Left lobe of liver (tissue), 2 donors: ENCODE data around the gene TMEM106C. TPM values are rescaled to one million over a fixed set of nuclear protein-coding genes. Genes with fewer than 3 reads are reported as not detected.

Source experiments
- ATAC-seq: fragments of 200-7000 bp; cut with Tn5 transposase; one replicate; pipeline ENCODE4 v1.9.1; 2020; ENCODE audit warnings: mild to moderate bottlenecking, moderate library complexity
- DNase-seq: peaks from one replicate; pipeline ENCODE4 v3.0.0-alpha.2; 2020; ENCODE audit warnings: low spot score
- total RNA-seq: library from RNA; stranded (reverse); gene quantifications from one replicate; pipeline ENCODE4 v1.2.1, GENCODE V29; 2021
- donor health status: DM: no; HTN: no; CAD: no; lungs with moderate emphysema.
- donor health status: DM: no; HTN: yes; CAD: no.

Gene TMEM106C, protein sequence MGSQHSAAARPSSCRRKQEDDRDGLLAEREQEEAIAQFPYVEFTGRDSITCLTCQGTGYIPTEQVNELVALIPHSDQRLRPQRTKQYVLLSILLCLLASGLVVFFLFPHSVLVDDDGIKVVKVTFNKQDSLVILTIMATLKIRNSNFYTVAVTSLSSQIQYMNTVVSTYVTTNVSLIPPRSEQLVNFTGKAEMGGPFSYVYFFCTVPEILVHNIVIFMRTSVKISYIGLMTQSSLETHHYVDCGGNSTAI
- 14.8 TPM for total RNA-seq

DNA sequence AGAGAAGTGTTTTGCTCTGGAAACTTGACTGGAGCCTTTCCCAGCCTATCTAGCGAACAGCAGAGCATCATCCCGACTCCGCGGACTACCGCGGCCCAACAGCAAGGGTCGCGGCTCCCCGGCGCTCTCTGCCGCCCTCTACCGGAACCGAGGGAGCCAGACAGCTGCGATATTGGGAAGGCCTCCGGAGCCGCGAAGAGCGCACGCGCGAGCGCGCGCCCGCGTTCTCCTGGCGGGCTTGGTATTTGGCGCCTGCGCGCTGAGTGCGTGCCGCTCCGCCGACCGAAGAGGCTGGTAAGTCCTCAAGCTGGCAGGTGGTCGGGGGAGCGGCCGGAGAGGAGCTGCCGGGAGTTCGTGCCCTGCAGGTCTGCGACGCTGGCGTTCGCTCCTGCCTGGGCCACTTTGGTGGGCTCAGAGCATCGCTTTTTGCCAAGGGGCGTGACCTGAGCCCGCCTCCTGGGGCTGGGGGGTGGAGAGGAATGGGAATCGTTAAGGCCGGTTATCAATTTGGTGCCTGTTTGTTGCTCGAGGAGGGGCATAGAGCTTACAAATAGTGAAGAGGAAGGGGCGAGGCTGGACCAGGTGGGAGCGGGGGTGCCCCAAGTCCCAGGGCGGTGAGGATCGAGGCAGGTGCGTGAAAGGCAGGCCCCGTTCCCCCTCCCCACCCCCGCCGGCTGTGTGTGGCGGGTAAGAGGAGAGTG, at the start of gene TMEM106C:
Gene TMEM106C (plus strand): TSS at position 257 of the 701 bp plus-strand sequence. CDS start 641 bp downstream, outside the sequence.
- peak; percentile 93 for DNase-seq
- ATAC-seq = peak; percentile 99

DNA sequence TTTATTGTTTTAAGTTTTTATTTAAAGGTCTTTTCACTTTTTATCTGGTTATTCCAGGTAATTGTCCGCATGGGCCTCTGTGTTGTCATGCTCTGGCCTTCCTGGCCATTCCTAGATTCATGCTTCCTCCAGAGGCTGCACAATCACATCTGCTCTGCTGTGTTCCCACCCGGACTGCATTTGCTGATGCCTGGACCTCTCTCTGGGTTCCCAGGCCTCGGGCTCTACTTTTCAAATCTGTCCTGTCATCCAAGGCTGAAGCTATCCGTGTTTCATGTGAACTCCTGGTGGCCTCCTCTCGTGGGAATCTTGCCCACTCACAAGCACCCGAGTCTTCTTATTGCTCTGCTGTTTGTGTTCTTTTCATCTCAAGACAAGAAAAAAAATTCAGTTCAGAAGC, 42.5 kb upstream of the TMEM106C start:
- no peak for ATAC-seq
- no peak for DNase-seq

DNA sequence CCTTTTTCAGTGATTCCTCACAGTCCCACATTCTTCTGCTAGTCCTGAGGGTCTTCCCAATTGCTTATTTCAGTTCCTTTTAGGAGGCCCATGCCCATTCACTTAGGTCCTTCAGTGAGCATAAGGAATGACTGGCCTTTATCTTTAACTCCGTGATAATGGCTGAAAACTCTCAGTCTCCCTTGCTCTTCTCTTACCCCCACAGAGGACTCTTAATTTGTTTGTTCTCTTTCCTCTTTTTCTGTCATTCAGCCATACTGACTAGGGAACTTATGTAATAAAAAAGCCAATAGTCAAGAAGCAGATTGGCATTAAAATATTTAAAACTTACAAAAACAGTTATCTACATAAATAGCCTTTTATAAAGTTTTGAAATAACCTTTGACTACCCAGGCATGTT, 41.5 kb upstream of the TMEM106C start:
- DNase-seq (no peak), ATAC-seq (no peak)

DNA sequence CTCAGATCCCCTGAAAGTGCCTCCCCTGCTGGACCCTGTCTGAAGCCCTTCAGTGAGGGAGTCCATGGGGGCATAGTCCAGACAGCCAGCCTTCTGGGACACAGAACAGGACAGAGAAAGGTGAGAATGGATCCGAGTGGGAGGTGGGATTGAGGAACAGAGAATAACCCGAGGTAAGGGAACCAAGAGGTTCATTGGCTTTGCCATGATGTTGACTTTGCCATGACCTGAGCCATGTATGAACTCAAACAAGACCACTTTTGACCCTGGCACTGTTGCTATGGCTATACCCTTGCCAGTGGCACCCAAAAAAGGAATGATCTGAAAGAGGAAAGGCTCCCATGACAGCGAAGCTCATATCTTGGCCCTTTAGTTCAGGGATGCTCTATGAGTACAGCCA, 36.0 kb upstream of the TMEM106C start:
- DNase-seq = no peak
- ATAC-seq = no peak

DNA sequence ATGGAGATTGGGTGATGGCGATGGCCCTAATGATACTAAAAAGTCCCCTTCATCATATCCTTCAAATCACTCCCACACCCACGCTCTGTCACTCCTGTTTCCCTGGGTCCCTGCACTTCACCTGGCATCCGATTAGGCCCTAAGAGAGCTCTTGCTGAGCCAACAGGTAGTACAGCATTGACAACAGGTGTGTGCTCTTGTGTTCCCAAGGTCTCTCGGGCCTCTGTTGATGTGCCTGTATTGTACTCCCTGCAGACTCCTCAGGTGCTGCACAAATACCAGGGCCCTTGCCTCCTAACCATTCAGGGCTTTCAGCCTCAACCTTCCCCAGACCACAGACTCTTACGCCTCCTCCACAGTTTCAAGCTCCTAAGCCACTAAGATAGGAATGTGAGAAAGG, 32.8 kb upstream of the TMEM106C start:
- DNase-seq = no peak
- no peak for ATAC-seq

DNA sequence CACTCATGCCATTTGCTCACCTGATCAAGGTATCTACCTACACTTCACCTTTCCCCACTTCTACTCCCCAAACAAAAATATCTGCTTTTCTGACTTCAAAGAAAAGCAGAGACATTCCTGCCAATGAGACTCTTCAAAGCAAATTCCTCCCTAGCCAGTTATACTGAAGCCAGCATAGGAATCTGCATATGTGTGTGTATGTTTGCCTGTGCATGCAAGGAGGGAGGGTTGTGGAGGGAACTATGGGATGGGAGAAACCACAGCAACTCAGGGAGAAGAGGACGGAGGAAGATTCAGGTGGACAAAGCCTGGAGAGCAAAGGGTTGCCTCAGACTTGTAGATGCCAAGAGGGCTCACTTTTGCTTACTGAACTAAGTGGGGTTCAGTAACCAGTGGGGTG, 32.2 kb upstream of the TMEM106C start:
- ATAC-seq (no peak), DNase-seq (no peak)

DNA sequence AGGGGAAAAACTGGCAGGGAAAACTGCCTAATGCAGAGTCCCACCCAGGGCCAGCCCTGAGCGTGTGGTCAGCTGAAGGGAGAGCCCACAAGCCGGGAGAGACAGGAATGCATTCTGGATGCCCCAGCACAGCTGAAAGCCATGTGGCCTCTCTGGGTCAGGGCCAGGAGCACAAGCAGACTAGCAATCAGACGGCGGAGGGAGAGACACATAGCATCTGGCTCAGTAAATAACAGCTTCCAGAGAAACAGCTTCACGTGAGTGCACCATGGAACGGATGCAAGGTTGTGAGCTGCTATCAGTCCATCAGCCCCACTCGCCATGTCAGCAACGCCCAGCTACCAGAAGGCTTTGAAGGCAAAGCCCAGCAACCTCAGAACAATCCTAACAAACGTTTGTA, 28.2 kb upstream of the TMEM106C start:
- ATAC-seq (no peak), DNase-seq (no peak)

DNA sequence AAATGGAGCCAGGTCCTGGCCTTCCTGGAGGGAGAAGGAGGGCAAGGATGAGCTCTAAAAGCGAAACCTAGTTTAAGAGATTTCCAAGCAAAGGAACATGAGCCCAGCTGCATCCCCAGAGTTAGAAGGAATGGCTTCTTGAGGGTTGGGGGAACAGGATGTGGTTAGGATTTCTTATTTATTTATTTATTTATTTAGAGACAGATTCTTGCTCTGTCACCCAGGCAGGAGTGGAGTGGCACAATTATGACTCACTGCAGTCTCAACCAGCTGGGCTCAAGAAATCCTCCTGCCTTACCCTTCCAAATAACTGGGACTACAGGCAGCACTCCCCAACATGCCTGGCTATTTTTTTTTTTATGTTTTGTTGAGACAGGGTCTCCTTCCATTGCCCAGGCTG, 25.3 kb upstream of the TMEM106C start:
- DNase-seq (no peak), ATAC-seq (no peak)

DNA sequence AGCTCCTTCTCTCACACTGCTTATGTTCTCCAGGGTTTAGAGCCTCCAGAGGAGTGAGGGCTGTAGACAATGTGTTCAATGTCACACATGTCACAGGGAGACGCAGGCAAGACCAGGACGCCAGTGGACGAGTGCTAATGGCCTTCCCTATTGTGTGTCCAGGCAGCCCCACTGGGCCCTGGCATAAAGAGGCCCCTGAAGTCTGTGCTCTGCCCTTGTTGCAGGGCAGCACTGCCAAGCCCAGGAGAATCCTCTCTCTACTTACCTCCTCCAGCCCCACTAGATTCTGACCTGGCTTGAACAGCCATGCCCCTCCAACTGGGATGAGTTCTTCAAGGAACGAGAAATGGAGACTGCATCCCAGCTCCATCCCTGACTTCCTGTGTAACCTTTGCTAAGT, 24.8 kb upstream of the TMEM106C start:
- DNase-seq (no peak), ATAC-seq (no peak)

DNA sequence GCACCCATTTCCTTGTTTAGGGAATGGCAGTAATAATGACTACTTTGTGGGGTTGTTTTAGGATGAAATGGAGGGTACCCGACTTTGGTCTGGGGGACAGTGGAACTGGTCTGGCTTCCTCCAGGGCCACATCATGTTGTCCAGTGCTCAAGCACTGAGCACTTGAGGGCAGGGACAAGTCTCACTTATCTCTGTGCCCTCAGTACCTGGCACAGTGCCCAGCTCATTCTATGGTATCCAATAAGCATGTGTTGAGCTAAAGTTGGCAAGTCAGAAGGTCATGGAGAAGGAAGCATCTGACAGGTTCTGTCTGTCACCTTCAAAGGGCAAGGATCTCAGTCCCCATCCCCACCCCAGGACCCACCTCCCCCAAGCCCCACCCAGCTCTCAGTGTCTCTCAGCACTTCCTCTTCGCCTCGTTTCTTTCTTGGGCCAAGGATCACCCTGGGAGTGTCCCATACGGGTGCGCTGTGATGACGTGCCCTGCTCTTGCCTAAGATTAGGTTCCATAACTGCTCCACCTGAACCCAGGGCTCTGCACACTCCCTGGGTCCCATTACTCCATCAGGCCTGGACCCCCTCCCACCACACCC, 24.3 kb upstream of the TMEM106C start:
- DNase-seq (no peak), ATAC-seq (no peak)

DNA sequence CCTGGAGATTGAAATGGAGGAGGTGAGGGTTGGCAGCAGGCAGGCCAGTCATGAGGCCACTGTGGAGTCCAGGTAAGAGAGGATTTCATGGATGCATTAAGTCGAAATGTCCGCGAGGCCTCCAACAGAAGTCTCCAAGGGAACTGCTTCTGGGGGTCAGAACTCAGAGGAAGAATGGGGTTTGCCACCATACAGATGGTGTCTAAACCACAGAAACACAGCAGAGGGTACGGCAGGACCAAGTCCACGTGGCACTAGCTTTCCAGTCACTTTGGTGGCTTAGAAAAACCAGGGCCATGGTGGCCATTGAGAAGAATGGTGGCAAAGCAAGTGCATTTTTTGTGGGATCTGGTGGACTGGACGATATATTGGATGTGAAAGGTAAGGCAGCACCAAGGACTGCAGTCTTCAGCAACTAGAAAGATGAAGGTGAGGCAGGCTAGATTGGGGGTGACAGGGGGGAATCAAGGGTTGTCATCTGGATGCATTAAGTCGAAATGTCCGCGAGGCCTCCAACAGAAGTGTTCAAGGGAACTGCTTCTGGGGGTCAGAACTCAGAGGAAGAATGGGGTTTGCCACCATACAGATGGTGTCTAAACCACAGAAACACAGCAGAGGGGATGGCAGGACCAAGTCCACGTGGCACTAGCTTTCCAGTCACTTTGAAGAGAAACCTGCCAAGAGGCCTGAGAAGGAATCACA, 22.5 kb upstream of the TMEM106C start:
- ATAC-seq = no peak
- no peak for DNase-seq

DNA sequence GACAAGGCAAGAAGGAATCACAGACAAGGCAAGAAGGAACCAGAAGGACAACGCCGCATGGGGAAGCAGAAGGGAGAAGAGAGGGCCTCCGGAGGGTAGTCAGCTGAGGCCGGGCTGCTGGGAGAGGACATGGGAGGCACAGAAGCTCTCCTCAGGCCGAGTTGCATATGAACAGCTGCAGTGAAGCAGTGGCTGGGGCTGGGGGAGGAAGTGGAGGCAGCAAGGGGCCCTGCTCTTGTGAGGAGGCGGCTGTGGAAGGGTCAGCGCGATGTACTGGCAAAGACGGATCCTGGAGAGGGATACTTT, 22.0 kb upstream of the TMEM106C start:
- DNase-seq = no peak
- ATAC-seq = no peak

DNA sequence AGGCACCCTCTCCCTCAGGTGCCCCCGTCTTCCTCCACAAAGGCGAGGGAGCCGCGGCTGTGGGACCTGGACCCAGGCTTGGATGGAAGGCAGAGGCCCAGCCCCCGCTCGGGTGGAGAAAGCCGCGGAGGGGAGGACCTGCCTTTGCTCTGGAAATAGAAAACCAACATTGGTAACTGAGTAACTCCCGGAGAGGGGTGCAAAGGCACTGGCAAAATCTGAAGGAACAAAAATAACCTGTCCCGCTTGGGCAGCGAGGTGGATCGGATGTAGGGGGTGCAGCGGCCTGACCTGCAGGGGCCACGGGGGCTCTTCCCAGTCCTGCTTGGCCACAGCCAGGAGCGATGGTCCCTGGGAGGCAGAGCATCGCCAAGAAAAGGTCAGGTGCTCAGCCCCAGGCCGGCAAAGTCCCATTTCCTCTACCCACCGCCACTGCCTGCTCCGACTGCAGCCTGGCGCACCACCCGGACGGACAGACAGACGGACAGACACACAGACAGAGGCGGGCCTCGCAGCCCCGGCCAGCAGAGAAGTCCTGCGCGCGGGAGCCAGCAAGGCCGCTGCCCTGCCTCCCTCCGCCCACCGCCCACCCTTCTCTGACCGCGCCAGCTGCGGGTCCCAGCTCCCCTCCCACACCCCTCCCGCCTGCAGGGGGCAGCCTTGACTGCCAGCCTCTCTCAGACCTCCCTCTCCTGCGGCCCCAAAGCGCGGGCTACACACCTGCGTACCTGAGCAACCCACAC, 21.4 kb upstream of the TMEM106C start:
- DNase-seq (no peak), ATAC-seq (peak; percentile 67)

DNA sequence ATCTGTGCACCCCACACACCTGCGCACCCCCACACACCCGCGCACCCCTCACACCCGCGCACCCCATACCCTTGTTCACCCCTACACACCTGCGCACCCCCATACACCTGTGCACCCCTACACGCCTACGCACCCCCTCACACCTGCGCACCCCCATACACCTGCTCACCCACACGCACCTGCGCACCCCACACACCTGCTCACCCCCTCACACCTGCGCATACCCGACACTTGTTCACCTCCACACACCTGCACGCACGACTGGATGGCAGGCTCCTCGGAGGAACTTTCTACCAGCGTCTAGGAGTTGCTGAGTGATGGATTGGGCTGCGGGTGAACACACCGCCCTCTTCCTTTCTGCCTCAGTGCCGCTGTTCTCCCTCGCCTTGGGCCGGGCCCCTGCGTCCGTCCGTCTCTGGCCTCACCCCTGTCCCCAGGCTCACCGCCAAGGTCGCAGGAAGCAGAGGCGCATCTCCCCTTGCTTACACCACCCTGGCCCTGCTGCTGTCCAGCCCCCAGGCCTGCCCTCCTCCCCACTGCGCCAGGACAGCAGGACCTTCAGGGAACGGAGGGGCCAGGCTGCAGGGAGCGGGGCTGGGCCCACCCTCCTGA, 20.7 kb upstream of the TMEM106C start:
- ATAC-seq = no peak
- DNase-seq = no peak

DNA sequence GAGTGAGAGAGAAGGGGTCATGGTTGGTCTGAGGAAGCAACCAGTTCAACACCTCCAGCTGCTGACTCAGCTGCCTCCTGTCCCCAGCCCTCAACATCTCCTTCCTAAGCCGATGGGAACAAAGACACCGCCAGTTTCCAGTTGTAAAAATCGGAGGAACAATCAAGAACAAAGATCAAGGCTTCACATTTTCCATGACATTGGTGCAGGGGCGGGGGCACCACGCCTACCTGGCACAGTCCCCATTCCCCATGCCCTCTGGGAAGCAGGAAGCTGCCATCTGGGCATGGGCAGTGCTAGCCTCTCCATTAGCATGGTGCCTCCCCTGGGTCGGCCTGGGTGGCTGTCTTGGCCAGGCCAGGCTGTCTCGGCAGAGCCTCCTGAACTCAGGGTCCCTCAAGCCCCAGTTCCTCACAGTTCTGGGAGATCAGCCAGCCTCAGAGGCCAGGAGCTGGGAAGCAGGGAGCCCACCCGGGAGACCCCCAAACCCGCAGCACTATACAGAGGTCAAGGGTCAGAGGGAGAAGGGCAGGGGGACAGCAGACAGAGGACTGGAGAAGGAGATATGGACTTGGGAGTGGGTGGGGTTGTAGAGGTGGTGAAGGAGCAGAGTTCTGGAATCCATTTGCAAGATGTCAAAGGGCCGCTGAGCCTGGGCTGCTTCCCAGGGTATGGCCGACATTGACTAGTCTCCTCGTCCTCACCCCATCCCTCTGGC, 19.6 kb upstream of the TMEM106C start:
- DNase-seq (no peak), ATAC-seq (no peak)

DNA sequence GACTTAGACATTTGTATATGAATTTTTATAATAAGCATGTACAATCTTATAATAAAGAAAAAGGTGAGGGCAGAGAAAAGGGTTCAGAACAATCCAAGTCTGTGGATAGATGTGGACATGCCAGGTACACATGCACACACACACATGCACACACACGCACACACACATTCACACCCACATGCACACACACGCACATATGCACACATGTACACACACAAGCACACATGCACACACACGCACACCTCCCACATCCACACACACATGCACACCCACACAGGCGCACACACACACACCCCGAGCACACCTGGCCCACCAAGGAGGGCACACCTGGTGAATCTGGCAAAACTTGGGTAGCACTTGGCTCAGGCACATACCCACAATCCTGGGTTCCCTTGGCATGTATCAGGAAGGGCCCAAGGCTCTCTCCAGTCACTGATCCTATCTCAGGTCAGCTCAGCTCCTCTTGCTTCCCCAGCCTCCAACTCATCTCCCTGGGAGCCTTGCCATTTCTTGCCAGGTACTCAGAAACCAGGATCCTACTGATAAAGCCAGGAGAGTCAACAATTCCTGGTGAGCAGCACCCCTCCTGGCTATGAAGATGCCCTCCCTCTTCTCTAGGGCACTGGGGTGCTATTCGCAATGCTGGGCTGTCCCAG, 18.6 kb upstream of the TMEM106C start:
- ATAC-seq = no peak

DNA sequence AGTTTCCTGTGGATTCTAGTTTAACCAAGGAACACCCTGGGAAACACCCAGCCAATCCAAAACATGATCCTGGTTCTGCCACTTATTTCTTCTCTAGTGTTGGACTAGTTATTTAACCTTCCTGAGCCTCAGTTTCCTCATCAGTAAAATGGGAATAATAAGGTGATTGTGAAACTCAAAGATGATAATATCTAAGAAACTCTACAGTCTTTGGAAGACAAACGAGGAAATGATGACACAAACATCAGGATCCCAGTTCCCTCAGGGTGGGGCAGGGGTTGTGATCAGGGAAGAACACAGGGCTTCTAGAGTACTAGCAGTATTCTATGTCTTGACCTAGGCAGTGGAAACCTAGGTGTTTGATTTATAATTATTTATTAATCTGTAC, 18.1 kb upstream of the TMEM106C start:
- DNase-seq (no peak), ATAC-seq (no peak)

More for the DNA sequence above, 18.6 kb upstream of the TMEM106C start:
- no peak for DNase-seq

DNA sequence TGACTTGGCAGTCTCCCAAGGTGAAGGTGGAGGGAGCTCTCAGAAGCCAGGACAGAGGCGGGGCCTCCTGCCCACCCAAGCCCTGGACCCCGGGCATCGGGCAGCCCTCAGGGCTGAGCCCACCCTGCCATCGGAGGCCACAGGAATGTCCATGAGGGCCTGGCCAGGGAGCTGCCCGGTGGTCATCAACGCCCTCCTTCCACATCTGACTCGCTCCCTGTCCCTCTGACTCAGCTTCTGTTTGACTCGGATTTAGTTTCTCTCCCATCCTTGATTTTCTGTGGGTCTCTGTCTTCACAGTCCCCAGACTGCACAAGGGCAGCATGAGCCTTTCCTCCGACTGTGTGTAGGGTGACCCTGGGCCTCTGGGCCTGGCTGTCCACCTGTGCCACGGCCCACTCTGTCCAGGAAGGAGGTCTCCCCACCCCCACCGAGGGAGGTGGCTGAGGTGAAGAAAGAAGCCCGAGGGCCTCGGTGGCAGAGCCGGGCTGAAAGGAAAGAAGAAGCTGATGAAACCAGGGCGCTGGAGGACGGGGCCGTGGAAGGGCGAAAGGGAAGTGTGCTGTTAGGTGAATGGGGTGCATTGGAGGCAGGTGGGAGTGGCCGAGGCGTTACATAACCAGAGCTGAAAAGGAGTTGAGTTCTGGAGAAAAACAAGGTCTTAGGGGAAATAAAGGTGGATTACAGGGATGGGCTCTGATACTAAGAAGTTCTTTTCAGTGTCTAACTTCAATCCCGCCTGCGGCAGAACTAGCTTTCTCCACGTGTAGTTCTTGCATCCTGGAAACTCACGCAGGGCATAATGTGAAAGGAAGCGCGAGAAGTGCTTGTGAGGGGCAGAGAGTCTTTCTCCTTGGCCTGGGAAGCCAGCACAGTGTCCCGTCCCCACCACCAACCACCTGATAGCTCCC, 16.7 kb upstream of the TMEM106C start:
- no peak for ATAC-seq
- no peak for DNase-seq

DNA sequence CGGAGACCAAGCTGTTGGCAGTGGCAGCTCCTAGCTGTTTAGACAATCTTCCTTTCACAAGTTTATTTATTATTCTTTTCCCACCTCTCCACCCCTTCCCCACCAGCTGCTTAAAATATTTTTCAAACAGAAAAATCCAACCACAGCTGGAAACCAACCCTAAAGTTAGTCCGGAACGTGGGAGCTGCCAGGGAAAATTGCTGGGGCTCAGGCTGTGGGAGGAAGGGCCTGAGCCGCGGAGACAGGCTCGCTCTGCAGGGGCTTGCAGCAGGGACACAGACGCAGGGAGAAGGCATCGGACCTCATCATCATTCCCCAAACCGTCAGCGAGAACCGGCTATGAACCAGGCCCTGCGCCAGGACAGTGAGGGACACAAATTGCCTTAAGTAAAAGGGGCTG, 16.1 kb upstream of the TMEM106C start:
- DNase-seq (no peak), ATAC-seq (no peak)
